HepG2 (cell line): Measurements from ENCODE around the gene UCK2.

Experiments used
- NFATC3 ChIP-seq: sonication (generic); formaldehyde crosslinking; IDR thresholded peaks from 2 replicates; pipeline ENCODE4 v1.5.1; 2020; ENCODE audit warnings: mild to moderate bottlenecking, missing genetic modification reagents
- NFE2L2 ChIP-seq: fragments of 150-350 bp; IDR thresholded peaks from 2 replicates; pipeline ENCODE4 v1.6.1; 2014; ENCODE audit warnings: low read length
- POLR2AphosphoS5 ChIP-seq: IDR thresholded peaks from 2 replicates; pipeline ENCODE4 v1.6.1; 2012; ENCODE audit warnings: low read depth, low read length
- ZFP36 ChIP-seq: fragments of 150-350 bp; IDR thresholded peaks from 2 replicates; pipeline ENCODE4 v1.6.1; 2018; ENCODE audit warnings: borderline replicate concordance, low read length, low read depth; ENCODE audit not compliant: partially characterized antibody
- ZNF24 ChIP-seq: fragments of 450-650 bp; IDR thresholded peaks from 2 replicates; pipeline ENCODE4 v1.6.1; 2017; ENCODE audit warnings: antibody characterized with exemption, mild to moderate bottlenecking
- TF ChIP-seq, protein P1 (sequence below): sonication (generic); formaldehyde crosslinking; IDR thresholded peaks from 2 replicates; pipeline ENCODE4 v1.5.0; 2020; ENCODE audit warnings: mild to moderate bottlenecking, missing genetic modification reagents, moderate library complexity
- TF ChIP-seq, protein P2 (sequence below): sonication (generic); formaldehyde crosslinking; IDR thresholded peaks from 2 replicates; pipeline ENCODE4 v1.8.1; 2022; ENCODE audit warnings: low read depth, mild to moderate bottlenecking, missing genetic modification reagents
- TF ChIP-seq, protein P3 (sequence below): sonication (generic); formaldehyde crosslinking; conservative IDR thresholded peaks from 2 replicates; pipeline ENCODE4 v1.4.0; 2020; ENCODE audit warnings: missing genetic modification reagents

DNA sequence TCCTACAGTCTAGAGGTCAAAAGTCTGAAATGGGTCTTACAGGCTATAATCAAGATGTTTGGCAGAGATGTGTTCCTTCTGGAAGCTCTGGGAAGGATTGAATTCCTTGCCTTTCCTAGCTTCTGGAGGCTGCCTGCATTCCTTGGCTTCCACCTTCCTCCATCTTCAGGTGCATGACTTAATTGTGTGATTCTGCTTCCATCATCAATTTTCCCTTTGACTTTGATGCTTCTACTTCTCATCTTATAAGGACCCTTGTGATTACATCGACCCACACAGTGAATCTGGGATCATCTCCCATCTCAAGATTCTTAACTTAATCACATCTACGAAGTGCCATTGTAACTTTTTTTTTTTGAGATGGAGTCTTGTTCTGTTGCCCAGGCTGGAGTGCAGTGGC, 111.4 kb downstream of the UCK2 start:
- TF ChIP-seq, protein P1, sequence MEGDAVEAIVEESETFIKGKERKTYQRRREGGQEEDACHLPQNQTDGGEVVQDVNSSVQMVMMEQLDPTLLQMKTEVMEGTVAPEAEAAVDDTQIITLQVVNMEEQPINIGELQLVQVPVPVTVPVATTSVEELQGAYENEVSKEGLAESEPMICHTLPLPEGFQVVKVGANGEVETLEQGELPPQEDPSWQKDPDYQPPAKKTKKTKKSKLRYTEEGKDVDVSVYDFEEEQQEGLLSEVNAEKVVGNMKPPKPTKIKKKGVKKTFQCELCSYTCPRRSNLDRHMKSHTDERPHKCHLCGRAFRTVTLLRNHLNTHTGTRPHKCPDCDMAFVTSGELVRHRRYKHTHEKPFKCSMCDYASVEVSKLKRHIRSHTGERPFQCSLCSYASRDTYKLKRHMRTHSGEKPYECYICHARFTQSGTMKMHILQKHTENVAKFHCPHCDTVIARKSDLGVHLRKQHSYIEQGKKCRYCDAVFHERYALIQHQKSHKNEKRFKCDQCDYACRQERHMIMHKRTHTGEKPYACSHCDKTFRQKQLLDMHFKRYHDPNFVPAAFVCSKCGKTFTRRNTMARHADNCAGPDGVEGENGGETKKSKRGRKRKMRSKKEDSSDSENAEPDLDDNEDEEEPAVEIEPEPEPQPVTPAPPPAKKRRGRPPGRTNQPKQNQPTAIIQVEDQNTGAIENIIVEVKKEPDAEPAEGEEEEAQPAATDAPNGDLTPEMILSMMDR (CRISPR knock-in tag): no peak
- TF ChIP-seq, protein P2, sequence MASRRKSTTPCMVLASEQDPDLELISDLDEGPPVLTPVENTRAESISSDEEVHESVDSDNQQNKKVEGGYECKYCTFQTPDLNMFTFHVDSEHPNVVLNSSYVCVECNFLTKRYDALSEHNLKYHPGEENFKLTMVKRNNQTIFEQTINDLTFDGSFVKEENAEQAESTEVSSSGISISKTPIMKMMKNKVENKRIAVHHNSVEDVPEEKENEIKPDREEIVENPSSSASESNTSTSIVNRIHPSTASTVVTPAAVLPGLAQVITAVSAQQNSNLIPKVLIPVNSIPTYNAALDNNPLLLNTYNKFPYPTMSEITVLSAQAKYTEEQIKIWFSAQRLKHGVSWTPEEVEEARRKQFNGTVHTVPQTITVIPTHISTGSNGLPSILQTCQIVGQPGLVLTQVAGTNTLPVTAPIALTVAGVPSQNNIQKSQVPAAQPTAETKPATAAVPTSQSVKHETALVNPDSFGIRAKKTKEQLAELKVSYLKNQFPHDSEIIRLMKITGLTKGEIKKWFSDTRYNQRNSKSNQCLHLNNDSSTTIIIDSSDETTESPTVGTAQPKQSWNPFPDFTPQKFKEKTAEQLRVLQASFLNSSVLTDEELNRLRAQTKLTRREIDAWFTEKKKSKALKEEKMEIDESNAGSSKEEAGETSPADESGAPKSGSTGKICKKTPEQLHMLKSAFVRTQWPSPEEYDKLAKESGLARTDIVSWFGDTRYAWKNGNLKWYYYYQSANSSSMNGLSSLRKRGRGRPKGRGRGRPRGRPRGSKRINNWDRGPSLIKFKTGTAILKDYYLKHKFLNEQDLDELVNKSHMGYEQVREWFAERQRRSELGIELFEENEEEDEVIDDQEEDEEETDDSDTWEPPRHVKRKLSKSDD (CRISPR knock-in tag): no peak
- TF ChIP-seq ZFP36: no peak
- TF ChIP-seq, protein P3, sequence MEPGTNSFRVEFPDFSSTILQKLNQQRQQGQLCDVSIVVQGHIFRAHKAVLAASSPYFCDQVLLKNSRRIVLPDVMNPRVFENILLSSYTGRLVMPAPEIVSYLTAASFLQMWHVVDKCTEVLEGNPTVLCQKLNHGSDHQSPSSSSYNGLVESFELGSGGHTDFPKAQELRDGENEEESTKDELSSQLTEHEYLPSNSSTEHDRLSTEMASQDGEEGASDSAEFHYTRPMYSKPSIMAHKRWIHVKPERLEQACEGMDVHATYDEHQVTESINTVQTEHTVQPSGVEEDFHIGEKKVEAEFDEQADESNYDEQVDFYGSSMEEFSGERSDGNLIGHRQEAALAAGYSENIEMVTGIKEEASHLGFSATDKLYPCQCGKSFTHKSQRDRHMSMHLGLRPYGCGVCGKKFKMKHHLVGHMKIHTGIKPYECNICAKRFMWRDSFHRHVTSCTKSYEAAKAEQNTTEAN: no peak
- TF ChIP-seq ZNF24: no peak
- TF ChIP-seq POLR2AphosphoS5: no peak
- TF ChIP-seq NFATC3 (CRISPR knock-in tag): no peak
- TF ChIP-seq NFE2L2: no peak
